Neural crest cell (in vitro differentiated cells): ENCODE results near the gene RAPGEF5. TPM values are rescaled to one million over a fixed set of nuclear protein-coding genes. Genes with fewer than 3 reads are reported as not detected.

Experiments
- DNase-seq: peaks from one replicate; pipeline ENCODE4 v3.0.0; 2021; ENCODE audit warnings: low read depth, mixed read lengths, low spot score
- H3K27ac Mint-ChIP-seq: one replicate; pipeline ENCODE4 v1.8.0; 2021; ENCODE audit warnings: mild to moderate bottlenecking, mixed read lengths; ENCODE audit not compliant: unreplicated experiment
- H3K27me3 Mint-ChIP-seq: 2 replicates; pipeline ENCODE4 v1.8.0; 2021; ENCODE audit warnings: low read depth, mild to moderate bottlenecking, mixed read lengths
- H3K36me3 Mint-ChIP-seq: 2 replicates; pipeline ENCODE4 v1.8.0; 2021; ENCODE audit warnings: low read depth, mild to moderate bottlenecking, mixed read lengths
- H3K4me1 Mint-ChIP-seq: 2 replicates; pipeline ENCODE4 v1.8.0; 2021; ENCODE audit warnings: mixed read lengths
- H3K4me3 Mint-ChIP-seq: one replicate; pipeline ENCODE4 v1.8.0; 2021; ENCODE audit warnings: mild to moderate bottlenecking, mixed read lengths
- H3K9me3 Mint-ChIP-seq: 2 replicates; pipeline ENCODE4 v1.8.0; 2021; ENCODE audit warnings: mixed read lengths
- total RNA-seq: library from RNA; stranded (reverse); gene quantifications from 2 replicates; pipeline ENCODE4 v1.2.1, GENCODE V29; 2021
- TF ChIP-seq, protein P1 (sequence below): fragments of 200-600 bp; sonication (generic); conservative IDR thresholded peaks from 2 replicates; pipeline ENCODE4 v1.5.0; 2021; ENCODE audit warnings: antibody characterized with exemption, mild to moderate bottlenecking

The RAPGEF5 gene
- total RNA-seq, 1 donor from 2014 or later: 6.0 TPM

DNA sequence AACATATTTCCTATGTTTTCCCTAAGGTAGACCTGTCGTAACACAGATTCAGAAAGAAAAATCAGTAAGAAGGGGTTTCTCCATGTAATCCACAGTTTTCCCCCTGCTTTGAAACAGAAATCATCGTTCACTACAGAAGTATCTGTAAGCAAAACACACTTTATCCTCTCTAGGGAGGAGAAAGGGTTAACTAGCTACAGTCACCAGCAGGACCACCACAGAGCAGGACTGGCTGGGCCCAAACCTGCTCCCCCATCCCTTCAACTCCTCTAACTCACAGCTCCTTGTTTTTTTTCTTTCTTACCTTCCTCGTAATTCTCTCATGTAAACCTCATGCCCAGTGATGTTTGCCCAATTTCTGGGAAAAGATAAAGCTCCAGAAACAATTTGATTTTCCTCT is 167.7 kb downstream of the RAPGEF5 start:
- Mint-ChIP-seq H3K9me3 (no peaks in the 10 kb centered on the region), H3K27ac (no peak overlapping the region)
- TF ChIP-seq, protein P1, sequence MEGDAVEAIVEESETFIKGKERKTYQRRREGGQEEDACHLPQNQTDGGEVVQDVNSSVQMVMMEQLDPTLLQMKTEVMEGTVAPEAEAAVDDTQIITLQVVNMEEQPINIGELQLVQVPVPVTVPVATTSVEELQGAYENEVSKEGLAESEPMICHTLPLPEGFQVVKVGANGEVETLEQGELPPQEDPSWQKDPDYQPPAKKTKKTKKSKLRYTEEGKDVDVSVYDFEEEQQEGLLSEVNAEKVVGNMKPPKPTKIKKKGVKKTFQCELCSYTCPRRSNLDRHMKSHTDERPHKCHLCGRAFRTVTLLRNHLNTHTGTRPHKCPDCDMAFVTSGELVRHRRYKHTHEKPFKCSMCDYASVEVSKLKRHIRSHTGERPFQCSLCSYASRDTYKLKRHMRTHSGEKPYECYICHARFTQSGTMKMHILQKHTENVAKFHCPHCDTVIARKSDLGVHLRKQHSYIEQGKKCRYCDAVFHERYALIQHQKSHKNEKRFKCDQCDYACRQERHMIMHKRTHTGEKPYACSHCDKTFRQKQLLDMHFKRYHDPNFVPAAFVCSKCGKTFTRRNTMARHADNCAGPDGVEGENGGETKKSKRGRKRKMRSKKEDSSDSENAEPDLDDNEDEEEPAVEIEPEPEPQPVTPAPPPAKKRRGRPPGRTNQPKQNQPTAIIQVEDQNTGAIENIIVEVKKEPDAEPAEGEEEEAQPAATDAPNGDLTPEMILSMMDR: no peak

DNA sequence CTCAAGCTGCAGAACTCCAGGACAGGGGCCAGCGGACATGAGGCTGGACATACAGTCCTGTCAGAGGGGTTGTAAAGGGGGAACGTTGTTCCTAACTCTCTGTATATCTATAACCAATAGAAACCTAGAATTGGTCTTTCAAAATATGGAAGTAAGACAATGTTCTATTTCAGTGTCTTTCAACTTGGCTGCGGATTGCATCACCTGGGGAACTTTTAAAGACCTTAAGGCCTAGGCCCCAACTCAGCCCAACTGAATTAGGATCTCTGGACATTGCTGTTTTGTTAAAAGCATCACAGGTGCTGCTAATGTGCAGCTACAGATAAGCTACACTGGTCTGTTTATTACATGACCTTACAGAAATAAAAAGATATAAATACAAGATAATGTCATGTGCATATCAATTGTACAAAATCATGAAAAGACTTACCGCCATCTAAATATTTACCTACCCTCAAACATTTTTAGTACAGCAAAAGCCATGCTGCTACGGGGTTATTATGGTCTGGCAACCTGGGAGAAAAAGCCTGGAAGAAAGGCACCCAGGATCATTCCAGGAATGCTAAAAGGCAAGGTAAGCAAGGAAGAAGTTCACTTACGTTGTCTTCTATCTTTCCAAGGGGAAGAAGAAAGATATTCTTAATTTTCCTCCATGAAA is 169.1 kb downstream of the RAPGEF5 start:
- H3K9me3 Mint-ChIP-seq: no peaks in the 10 kb centered on the region

More for the DNA sequence above, 167.7 kb downstream of the RAPGEF5 start:
- no peak for DNase-seq
- no peak overlapping the region for H3K4me3 Mint-ChIP-seq
- no peaks in the 10 kb centered on the region for H3K27me3 Mint-ChIP-seq
- H3K36me3 Mint-ChIP-seq: no peaks in the 10 kb centered on the region
- peaks cover 21% of the 10 kb centered on the region for H3K4me1 Mint-ChIP-seq

DNA sequence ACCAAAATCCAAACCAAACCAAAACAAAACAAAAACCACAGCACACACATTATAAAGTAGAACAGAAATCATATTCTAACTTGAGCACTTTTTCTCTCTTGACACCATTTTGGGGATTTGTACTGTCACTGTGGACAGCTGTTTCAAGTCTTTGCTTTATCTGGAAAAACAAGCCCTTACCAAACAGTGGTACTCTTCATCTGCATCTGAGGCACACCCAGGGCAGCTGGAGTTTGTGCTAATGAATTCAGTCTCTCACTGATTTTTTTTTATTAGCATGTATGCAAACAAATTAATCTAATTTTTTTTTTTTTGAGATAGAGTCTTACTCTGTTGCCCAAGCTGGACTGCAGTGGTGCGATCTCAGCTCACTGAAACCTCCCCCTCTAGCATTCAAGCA is 171.4 kb downstream of the RAPGEF5 start:
- no peak for DNase-seq
- TF ChIP-seq, protein P1: no peak
- Mint-ChIP-seq H3K4me3 (no peak overlapping the region), H3K36me3 (peaks cover 6% of the 10 kb centered on the region), H3K4me1 (peaks cover 10% of the 10 kb centered on the region), H3K9me3 (no peaks in the 10 kb centered on the region), H3K27me3 (no peaks in the 10 kb centered on the region), H3K27ac (no peak overlapping the region)

More for the DNA sequence above, 169.1 kb downstream of the RAPGEF5 start:
- no peak for DNase-seq
- Mint-ChIP-seq H3K27me3 (no peaks in the 10 kb centered on the region), H3K36me3 (no peaks in the 10 kb centered on the region), H3K4me1 (peaks cover 7% of the 10 kb centered on the region), H3K4me3 (no peak overlapping the region), H3K27ac (no peak overlapping the region)
- TF ChIP-seq, protein P1: no peak

DNA sequence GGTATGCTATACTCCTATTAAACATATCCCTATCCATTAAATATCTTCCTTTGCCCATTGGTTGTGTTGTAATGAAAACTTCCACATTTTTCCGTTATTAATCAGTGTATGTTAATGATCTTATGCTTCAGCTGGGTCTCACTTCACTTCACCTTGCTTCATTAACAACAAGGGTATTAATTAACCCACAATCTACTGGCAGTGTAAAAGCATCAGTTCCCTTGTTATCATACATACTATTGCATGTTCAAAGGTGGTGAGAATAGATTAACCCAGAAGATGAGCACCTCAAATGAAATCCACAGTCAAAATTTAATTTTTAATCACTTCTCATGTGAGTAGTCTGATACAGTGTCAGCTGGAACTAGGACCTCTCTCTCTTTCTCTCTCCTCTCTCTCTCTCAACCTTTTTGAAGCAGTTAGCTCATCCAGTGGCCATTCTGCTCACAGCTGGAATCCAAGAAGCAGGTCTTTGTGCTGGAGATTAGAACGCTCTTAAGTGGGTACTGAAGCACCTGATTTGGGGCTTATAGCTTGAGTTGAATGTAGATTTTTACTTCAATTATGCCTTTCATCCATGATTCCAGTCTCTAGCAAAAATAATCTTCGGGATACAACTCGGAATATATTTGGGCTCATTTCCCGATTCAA is 172.3 kb downstream of the RAPGEF5 start:
- Mint-ChIP-seq H3K27ac (no peak overlapping the region), H3K27me3 (no peaks in the 10 kb centered on the region), H3K9me3 (peaks cover 3% of the 10 kb centered on the region), H3K36me3 (peaks cover 10% of the 10 kb centered on the region), H3K4me1 (peaks cover 10% of the 10 kb centered on the region), H3K4me3 (no peak overlapping the region)
- TF ChIP-seq, protein P1: no peak
- DNase-seq: no peak

DNA sequence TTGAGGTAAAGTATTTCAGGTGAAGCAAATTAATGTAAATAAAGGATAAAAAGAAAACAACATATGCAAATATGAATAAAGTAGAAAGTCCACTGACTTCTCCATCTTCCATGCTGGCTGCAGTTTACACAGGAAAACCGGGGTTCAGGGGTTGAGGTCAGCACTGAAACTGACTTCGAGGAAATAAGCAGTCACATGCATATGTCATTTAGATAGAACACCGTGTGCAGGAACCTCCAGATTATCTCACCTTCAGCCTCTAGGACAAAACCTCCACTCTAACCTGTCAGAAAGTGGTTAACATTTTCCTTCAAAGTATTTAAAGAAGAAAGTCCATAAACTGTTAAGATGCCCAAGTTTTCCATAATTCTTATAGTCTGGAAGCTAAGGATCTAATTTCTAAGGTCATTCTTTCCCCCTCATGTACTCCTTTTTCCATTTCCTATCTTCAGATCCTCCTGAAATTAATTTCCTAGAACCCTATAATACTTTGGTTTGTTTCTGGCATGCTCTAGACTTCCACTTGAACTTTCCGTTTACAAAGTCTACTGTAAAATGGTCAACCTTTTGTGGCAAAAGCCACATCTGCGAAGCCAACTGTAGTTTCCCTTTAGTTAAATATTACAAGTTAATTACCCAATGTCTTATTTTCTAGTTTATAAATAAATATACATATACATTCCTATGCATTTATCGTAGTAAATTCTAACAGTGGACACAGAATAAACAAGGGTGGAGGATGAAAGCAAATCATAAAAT is 173.3 kb downstream of the RAPGEF5 start:
- no peaks in the 10 kb centered on the region for H3K27me3 Mint-ChIP-seq
- TF ChIP-seq, protein P1: no peak
- peaks cover 10% of the 10 kb centered on the region for H3K36me3 Mint-ChIP-seq
- DNase-seq: no peak
- H3K9me3 Mint-ChIP-seq: peaks cover 8% of the 10 kb centered on the region
- no peak overlapping the region for H3K4me3 Mint-ChIP-seq
- peaks cover 10% of the 10 kb centered on the region for H3K4me1 Mint-ChIP-seq
- no peak overlapping the region for H3K27ac Mint-ChIP-seq
